ENCODE measurements around the gene IQSEC1.

DNA sequence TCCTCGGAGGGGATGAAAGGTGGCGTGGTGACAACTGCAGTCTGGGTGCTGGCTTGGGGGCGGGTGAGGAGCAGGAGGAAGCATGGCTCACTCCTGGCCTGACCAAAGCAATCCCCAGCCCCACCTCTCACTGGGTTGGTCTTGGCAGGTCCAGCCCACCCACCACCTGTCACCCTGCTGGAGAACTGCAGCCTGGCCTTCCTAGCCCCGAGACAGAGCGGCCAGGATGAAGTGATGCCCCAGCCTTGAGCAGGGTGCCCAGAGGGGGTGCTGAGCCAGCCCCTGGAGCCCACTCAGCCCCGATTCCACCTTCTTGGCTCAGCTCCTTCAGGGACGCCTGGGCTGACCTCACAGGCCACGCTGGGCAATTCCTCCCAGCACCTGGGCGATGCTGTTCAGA lies 89.9 kb downstream of the IQSEC1 start:
- TF ChIP-seq TAF1 (IDR thresholded peaks at IDR 0.05; ENCODE audit: borderline replicate concordance, low read depth, low read length) (no peak), POLR2A (IDR thresholded peaks at IDR 0.05; ENCODE audit: low read depth, low read length) (no peak), POLR2AphosphoS5 (IDR thresholded peaks at IDR 0.05; ENCODE audit: low read depth, low read length) (no peak)

All from GM12892 (cell line).